HG03045 (cell line): Measurements from ENCODE around the gene AEBP2.
A peak's percentile ranks its signal among the peaks of the same experiment; 100 is the strongest.
"Not testable (repeated sequence)": the region's sequence is repeated elsewhere in the genome, so short reads cannot be mapped to it uniquely, and the experiment has no call there.

ENCODE experiments used
- ATAC-seq: cut with Tn5 transposase; IDR thresholded peaks from one replicate; pipeline ENCODE4 v1.9.1; 2021; ENCODE audit warnings: mild to moderate bottlenecking, moderate library complexity; ENCODE audit not compliant: unreplicated experiment

AEBP2 gene

GRCh38 chr12:19439059-19440018 lies at the start of gene AEBP2:
Gene AEBP2 (plus strand): TSS chr12:19439492. CDS start chr12:19439700, 208 bp downstream.
- ATAC-seq, result peak; percentile 88

- ATAC-seq, result no peak
These were observed 49.2 kb upstream of the AEBP2 start for GRCh38 chr12:19390051-19390598.

GRCh38 chr12:19392644-19393043 lies 46.6 kb upstream of the AEBP2 start:
- ATAC-seq, result not testable (repeated sequence)

GRCh38 chr12:19394385-19394784 lies 44.9 kb upstream of the AEBP2 start:
- no peak for ATAC-seq

- no peak for ATAC-seq
These were observed 41.8 kb upstream of the AEBP2 start for GRCh38 chr12:19397534-19397933.

- no peak for ATAC-seq
These were observed 40.6 kb upstream of the AEBP2 start for GRCh38 chr12:19398376-19399363.

GRCh38 chr12:19400649-19401285 lies 38.5 kb upstream of the AEBP2 start:
- not testable (repeated sequence) for ATAC-seq

- ATAC-seq, result no peak
These were observed 37.1 kb upstream of the AEBP2 start for GRCh38 chr12:19402211-19402610.

- no peak for ATAC-seq
These were observed 36.4 kb upstream of the AEBP2 start for GRCh38 chr12:19402743-19403431.

- no peak for ATAC-seq
These were observed 34.9 kb upstream of the AEBP2 start for GRCh38 chr12:19404242-19404880.

GRCh38 chr12:19409376-19409775 lies 29.9 kb upstream of the AEBP2 start:
- no peak for ATAC-seq

- no peak for ATAC-seq
These were observed 29.1 kb upstream of the AEBP2 start for GRCh38 chr12:19410211-19410610.

GRCh38 chr12:19410629-19411185 lies 28.6 kb upstream of the AEBP2 start:
- no peak for ATAC-seq

GRCh38 chr12:19411234-19412204 lies 27.8 kb upstream of the AEBP2 start:
- ATAC-seq, result no peak

- ATAC-seq, result no peak
These were observed 26.4 kb upstream of the AEBP2 start for GRCh38 chr12:19412844-19413243.

- ATAC-seq, result not testable (repeated sequence)
These were observed 25.7 kb upstream of the AEBP2 start for GRCh38 chr12:19413582-19413981.

- no peak for ATAC-seq
These were observed 23.7 kb upstream of the AEBP2 start for GRCh38 chr12:19415563-19415962.

GRCh38 chr12:19419086-19419485 lies 20.2 kb upstream of the AEBP2 start:
- ATAC-seq, result no peak
